ENCODE data around the gene SVOPL. TPM values are rescaled to one million over a fixed set of nuclear protein-coding genes. Genes with fewer than 3 reads are reported as not detected.

SVOPL gene
- total RNA-seq, 1 experiment from 2014 or later = not detected

GRCh38 chr7:138679793-138680192 lies 21.4 kb downstream of the SVOPL start:
- DNase-seq = no peak
- no peaks in the 10 kb centered on the region for H3K27me3 ChIP-seq
- H3K27ac ChIP-seq = no peak overlapping the region
- H3K4me1 ChIP-seq = peaks cover 5% of the 10 kb centered on the region; the same call in 1 of the 2 replicates
- no peak overlapping the region for H3K4me3 ChIP-seq
- no peaks in the 10 kb centered on the region for H3K36me3 ChIP-seq
- H3K9me3 ChIP-seq (replicated peaks) = no peaks in the 10 kb centered on the region

GRCh38 chr7:138670594-138670993 lies 30.6 kb downstream of the SVOPL start:
- Histone ChIP-seq H3K4me3 (no peak overlapping the region), H3K9me3 (replicated peaks) (no peaks in the 10 kb centered on the region; the same call in 1 of the 2 replicates), H3K4me1 (no peaks in the 10 kb centered on the region; the same call in 1 of the 2 replicates), H3K27ac (no peak overlapping the region), H3K27me3 (no peaks in the 10 kb centered on the region; the same call in 1 of the 2 replicates), H3K36me3 (no peaks in the 10 kb centered on the region; the same call in 1 of the 2 replicates)
- DNase-seq = no peak

GRCh38 chr7:138669364-138669763 lies 31.8 kb downstream of the SVOPL start:
- no peak overlapping the region for H3K27ac ChIP-seq
- H3K4me1 ChIP-seq = no peaks in the 10 kb centered on the region; the same call in 1 of the 2 replicates

GRCh38 chr7:138668946-138669345 lies 32.2 kb downstream of the SVOPL start:
- Histone ChIP-seq H3K4me1 (no peaks in the 10 kb centered on the region; the same call in 1 of the 2 replicates), H3K27me3 (no peaks in the 10 kb centered on the region; the same call in 1 of the 2 replicates), H3K36me3 (no peaks in the 10 kb centered on the region; the same call in 1 of the 2 replicates), H3K4me3 (no peak overlapping the region), H3K27ac (no peak overlapping the region), H3K9me3 (replicated peaks) (no peaks in the 10 kb centered on the region; the same call in 1 of the 2 replicates)
- no peak for DNase-seq

More at GRCh38 chr7:138669364-138669763, 31.8 kb downstream of the SVOPL start:
- H3K4me3 ChIP-seq = no peak overlapping the region
- no peaks in the 10 kb centered on the region; the same call in 1 of the 2 replicates for H3K36me3 ChIP-seq
- no peak for DNase-seq
- no peaks in the 10 kb centered on the region; the same call in 1 of the 2 replicates for H3K27me3 ChIP-seq
- H3K9me3 ChIP-seq (replicated peaks) = no peaks in the 10 kb centered on the region; the same call in 1 of the 2 replicates

- Histone ChIP-seq H3K9me3 (replicated peaks) (no peaks in the 10 kb centered on the region; the same call in 1 of the 2 replicates), H3K4me3 (no peak overlapping the region), H3K27ac (no peak overlapping the region), H3K4me1 (no peaks in the 10 kb centered on the region; the same call in 1 of the 2 replicates), H3K36me3 (no peaks in the 10 kb centered on the region; the same call in 1 of the 2 replicates), H3K27me3 (no peaks in the 10 kb centered on the region; the same call in 1 of the 2 replicates)
- no peak for DNase-seq
Observed at GRCh38 chr7:138668229-138668596, 32.9 kb downstream of the SVOPL start.

GRCh38 chr7:138667535-138668228 lies 33.5 kb downstream of the SVOPL start:
- H3K27me3 ChIP-seq = no peaks in the 10 kb centered on the region; the same call in 1 of the 2 replicates
- no peaks in the 10 kb centered on the region; the same call in 1 of the 2 replicates for H3K9me3 ChIP-seq (replicated peaks)
- H3K4me3 ChIP-seq = no peak overlapping the region
- H3K36me3 ChIP-seq = no peaks in the 10 kb centered on the region; the same call in 1 of the 2 replicates
- no peak for DNase-seq
- no peaks in the 10 kb centered on the region; the same call in 1 of the 2 replicates for H3K4me1 ChIP-seq
- H3K27ac ChIP-seq = no peak overlapping the region

- Histone ChIP-seq H3K27me3 (no peaks in the 10 kb centered on the region), H3K9me3 (replicated peaks) (no peaks in the 10 kb centered on the region; the same call in 1 of the 2 replicates), H3K36me3 (no peaks in the 10 kb centered on the region; the same call in 1 of the 2 replicates), H3K4me1 (no peaks in the 10 kb centered on the region; the same call in 1 of the 2 replicates), H3K27ac (no peak overlapping the region), H3K4me3 (no peak overlapping the region)
- DNase-seq = no peak
Observed at GRCh38 chr7:138666385-138666784, 34.8 kb downstream of the SVOPL start.

- Histone ChIP-seq H3K4me1 (no peaks in the 10 kb centered on the region; the same call in 1 of the 2 replicates), H3K27me3 (no peaks in the 10 kb centered on the region)
- no peak for DNase-seq
Observed at GRCh38 chr7:138665669-138666140, 35.5 kb downstream of the SVOPL start.

GRCh38 chr7:138665249-138665648 lies 35.9 kb downstream of the SVOPL start:
- H3K9me3 ChIP-seq (replicated peaks) = no peaks in the 10 kb centered on the region; the same call in 1 of the 2 replicates
- H3K27me3 ChIP-seq = no peaks in the 10 kb centered on the region

More at GRCh38 chr7:138665669-138666140, 35.5 kb downstream of the SVOPL start:
- Histone ChIP-seq H3K36me3 (no peaks in the 10 kb centered on the region; the same call in 1 of the 2 replicates), H3K4me3 (no peak overlapping the region), H3K9me3 (replicated peaks) (no peaks in the 10 kb centered on the region; the same call in 1 of the 2 replicates), H3K27ac (no peak overlapping the region)

GRCh38 chr7:138663725-138664710 lies 37.1 kb downstream of the SVOPL start:
- H3K4me1 ChIP-seq = no peaks in the 10 kb centered on the region; the same call in 1 of the 2 replicates
- H3K27ac ChIP-seq = no peak overlapping the region
- H3K4me3 ChIP-seq = no peak overlapping the region
- no peak for DNase-seq
- no peaks in the 10 kb centered on the region for H3K36me3 ChIP-seq
- H3K27me3 ChIP-seq = no peaks in the 10 kb centered on the region
- H3K9me3 ChIP-seq (replicated peaks) = no peaks in the 10 kb centered on the region; the same call in 1 of the 2 replicates

More at GRCh38 chr7:138665249-138665648, 35.9 kb downstream of the SVOPL start:
- no peak for DNase-seq
- Histone ChIP-seq H3K27ac (no peak overlapping the region), H3K36me3 (no peaks in the 10 kb centered on the region), H3K4me3 (no peak overlapping the region), H3K4me1 (no peaks in the 10 kb centered on the region; the same call in 1 of the 2 replicates)

GRCh38 chr7:138662991-138663320 lies 38.2 kb downstream of the SVOPL start:
- Histone ChIP-seq H3K27ac (no peak overlapping the region), H3K27me3 (no peaks in the 10 kb centered on the region), H3K36me3 (no peaks in the 10 kb centered on the region), H3K4me3 (no peak overlapping the region), H3K4me1 (no peaks in the 10 kb centered on the region; the same call in 1 of the 2 replicates), H3K9me3 (replicated peaks) (no peaks in the 10 kb centered on the region; the same call in 1 of the 2 replicates)
- no peak for DNase-seq

- Histone ChIP-seq H3K9me3 (replicated peaks) (no peaks in the 10 kb centered on the region; the same call in 1 of the 2 replicates), H3K4me3 (no peak overlapping the region), H3K36me3 (no peaks in the 10 kb centered on the region), H3K27ac (no peak overlapping the region), H3K4me1 (no peaks in the 10 kb centered on the region; the same call in 1 of the 2 replicates), H3K27me3 (no peaks in the 10 kb centered on the region)
- DNase-seq = no peak
Observed at GRCh38 chr7:138662076-138662990, 38.8 kb downstream of the SVOPL start.

GRCh38 chr7:138661069-138661635 lies 40.0 kb downstream of the SVOPL start:
- no peaks in the 10 kb centered on the region for H3K4me1 ChIP-seq
- no peak overlapping the region for H3K27ac ChIP-seq
- H3K9me3 ChIP-seq (replicated peaks) = no peaks in the 10 kb centered on the region

More at GRCh38 chr7:138661069-138661635, 40.0 kb downstream of the SVOPL start:
- H3K4me3 ChIP-seq = no peak overlapping the region
- no peaks in the 10 kb centered on the region for H3K27me3 ChIP-seq
- no peaks in the 10 kb centered on the region for H3K36me3 ChIP-seq
- DNase-seq = no peak

Data from SJCRH30 (cell line).